Measurements from ENCODE around the gene ABTB1. TPM values are rescaled to one million over a fixed set of nuclear protein-coding genes. Genes with fewer than 3 reads are reported as not detected.

The ABTB1 gene
- polyA plus RNA-seq (2012; rRNA removed), result 30.8 and 31.6 TPM in 2 replicates
- polyA plus RNA-seq (2012; cell fraction: cytosol; rRNA removed), result 7.1 and 12.3 TPM in 2 replicates
- 166 and 204 TPM in 2 replicates for polyA plus RNA-seq (2012; cell fraction: nucleus; rRNA removed)

DNA sequence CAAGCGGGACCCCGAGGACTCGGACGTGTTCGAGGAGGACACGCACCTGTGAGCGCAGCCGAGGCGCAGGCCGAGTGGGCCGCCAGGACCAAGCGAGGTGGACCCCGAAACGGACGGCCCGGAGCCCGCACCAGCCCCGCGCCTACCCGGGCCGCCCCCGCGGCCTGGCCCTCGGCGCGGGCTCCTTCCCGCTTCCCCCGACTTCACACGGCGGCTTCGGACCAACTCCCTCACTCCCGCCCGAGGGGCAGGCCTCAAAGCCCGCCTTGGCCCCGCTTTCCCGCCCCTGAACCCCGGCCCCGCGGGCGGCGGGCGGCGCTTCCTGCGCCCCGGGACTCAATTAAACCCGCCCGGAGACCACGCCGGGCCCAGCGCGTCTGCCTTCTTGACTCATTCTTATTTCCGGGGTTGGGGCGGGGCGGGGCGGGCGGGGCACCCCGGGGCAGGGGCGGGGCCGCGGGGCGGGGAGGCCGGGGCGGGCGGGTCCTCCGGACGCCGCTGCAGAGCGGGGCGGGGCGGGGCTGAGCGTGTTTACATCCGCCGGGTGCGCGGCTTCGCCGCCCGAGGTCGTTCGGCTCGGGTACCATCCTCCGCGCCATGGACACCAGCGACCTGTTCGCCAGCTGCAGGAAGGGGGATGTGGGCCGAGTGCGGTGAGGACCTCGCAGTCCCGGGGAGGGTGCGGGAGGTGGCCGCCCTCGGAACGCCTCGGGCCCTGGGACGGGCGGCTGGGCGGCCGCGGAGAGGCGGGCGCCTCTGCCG, at the start of gene ABTB1:
Gene ABTB1, plus strand, starts transcription at position 524 of the 762 bp plus-strand sequence. Its CDS starts 74 bp downstream, at position 598.
- 0% methylated on average over 4 of the region's 102 CpGs for WGBS (ENCODE audit: low lambda C conversion rate)
- Histone ChIP-seq H3K4me1 (ENCODE audit: control insufficient read depth in 1 of 2, insufficient read depth in 2 of 2, low read depth in 1 of 2, low read length in 1 of 2) (peaks cover 6 to 19% of the 10 kb centered on the region in 2 experiments; a peak in 1 of 4 replicates), H3F3A (replicated peaks; ENCODE audit: insufficient read depth) (no peaks in the 10 kb centered on the region), H4K20me1 (ENCODE audit: insufficient read depth) (no peaks in the 10 kb centered on the region), H3K9me3 (no peaks in the 10 kb centered on the region), H3K36me3 (replicated peaks in 1 of 2; ENCODE audit: control insufficient read depth in 1 of 2, insufficient read depth in 2 of 2, low read length in 1 of 2) (peaks cover 0 to 3% of the 10 kb centered on the region in 2 experiments), H3K79me2 (ENCODE audit: insufficient read depth) (peaks cover 13% of the 10 kb centered on the region), H2AFZ (ENCODE audit: low read depth) (peak within 1 kb of the TSS; percentile 86; the same call in 1 of the 2 replicates), H3K9ac (peak within 1 kb of the TSS; percentile 93), H3K9me2 (no peaks in the 10 kb centered on the region), H3K4me2 (peak within 1 kb of the TSS; percentile 98), H3K4me3 (ENCODE audit: low read depth in 2 of 2, low read length in 1 of 2) (peak within 1 kb of the TSS; percentile 92 to 98), H3K27ac (ENCODE audit: low read depth in 2 of 2, low read length in 1 of 2) (peak within 1 kb of the TSS; percentile 53 to 77; a peak in 3 of 4 replicates), H3K27me3 (ENCODE audit: insufficient read depth) (no peaks in the 10 kb centered on the region)
- POLR2A ChIA-PET, result interaction anchor here (0.6 kb wide), 1 partner anchor 18 kb away, joined by 3 read pairs; no protein-coding TSS in a partner anchor
- CTCF ChIA-PET, result interaction anchor here (0.7 to 2.3 kb wide), 10 partner anchors 10 to 298 kb away, joined by 3 to 16 read pairs (median 4); no protein-coding TSS in a partner anchor
- DNase-seq, result peak; percentile 98
- TF ChIP-seq, protein P1, sequence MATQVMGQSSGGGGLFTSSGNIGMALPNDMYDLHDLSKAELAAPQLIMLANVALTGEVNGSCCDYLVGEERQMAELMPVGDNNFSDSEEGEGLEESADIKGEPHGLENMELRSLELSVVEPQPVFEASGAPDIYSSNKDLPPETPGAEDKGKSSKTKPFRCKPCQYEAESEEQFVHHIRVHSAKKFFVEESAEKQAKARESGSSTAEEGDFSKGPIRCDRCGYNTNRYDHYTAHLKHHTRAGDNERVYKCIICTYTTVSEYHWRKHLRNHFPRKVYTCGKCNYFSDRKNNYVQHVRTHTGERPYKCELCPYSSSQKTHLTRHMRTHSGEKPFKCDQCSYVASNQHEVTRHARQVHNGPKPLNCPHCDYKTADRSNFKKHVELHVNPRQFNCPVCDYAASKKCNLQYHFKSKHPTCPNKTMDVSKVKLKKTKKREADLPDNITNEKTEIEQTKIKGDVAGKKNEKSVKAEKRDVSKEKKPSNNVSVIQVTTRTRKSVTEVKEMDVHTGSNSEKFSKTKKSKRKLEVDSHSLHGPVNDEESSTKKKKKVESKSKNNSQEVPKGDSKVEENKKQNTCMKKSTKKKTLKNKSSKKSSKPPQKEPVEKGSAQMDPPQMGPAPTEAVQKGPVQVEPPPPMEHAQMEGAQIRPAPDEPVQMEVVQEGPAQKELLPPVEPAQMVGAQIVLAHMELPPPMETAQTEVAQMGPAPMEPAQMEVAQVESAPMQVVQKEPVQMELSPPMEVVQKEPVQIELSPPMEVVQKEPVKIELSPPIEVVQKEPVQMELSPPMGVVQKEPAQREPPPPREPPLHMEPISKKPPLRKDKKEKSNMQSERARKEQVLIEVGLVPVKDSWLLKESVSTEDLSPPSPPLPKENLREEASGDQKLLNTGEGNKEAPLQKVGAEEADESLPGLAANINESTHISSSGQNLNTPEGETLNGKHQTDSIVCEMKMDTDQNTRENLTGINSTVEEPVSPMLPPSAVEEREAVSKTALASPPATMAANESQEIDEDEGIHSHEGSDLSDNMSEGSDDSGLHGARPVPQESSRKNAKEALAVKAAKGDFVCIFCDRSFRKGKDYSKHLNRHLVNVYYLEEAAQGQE (IDR thresholded peaks at IDR 0.05; ENCODE audit: low read depth, low read length), result 0 out of 2 replicates have a peak, but pooled peaks have one; percentile 9
- no peak for TF ChIP-seq EZH2phosphoT487 (IDR thresholded peaks at IDR 0.05; ENCODE audit: borderline replicate concordance, low read depth)
- TF ChIP-seq FOSL2 (IDR thresholded peaks at IDR 0.05; ENCODE audit: borderline replicate concordance, low read depth), result no peak
- TF ChIP-seq GATA2 (CRISPR knock-in tag; IDR thresholded peaks at IDR 0.05), result no peak
- no peak for TF ChIP-seq JUND (IDR thresholded peaks at IDR 0.05)
- no peak for TF ChIP-seq NRF1 (IDR thresholded peaks at IDR 0.05; ENCODE audit: low read depth, low read length)
- TF ChIP-seq, protein P2, sequence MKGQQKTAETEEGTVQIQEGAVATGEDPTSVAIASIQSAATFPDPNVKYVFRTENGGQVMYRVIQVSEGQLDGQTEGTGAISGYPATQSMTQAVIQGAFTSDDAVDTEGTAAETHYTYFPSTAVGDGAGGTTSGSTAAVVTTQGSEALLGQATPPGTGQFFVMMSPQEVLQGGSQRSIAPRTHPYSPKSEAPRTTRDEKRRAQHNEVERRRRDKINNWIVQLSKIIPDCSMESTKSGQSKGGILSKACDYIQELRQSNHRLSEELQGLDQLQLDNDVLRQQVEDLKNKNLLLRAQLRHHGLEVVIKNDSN (IDR thresholded peaks at IDR 0.05; ENCODE audit: borderline replicate concordance, low read depth), result no peak
- no peak for TF ChIP-seq TEAD4 (IDR thresholded peaks at IDR 0.05; ENCODE audit: borderline replicate concordance, insufficient read depth)
- TF ChIP-seq MEF2A (IDR thresholded peaks at IDR 0.05; ENCODE audit: borderline replicate concordance, low read depth), result no peak
- TF ChIP-seq, protein P3, sequence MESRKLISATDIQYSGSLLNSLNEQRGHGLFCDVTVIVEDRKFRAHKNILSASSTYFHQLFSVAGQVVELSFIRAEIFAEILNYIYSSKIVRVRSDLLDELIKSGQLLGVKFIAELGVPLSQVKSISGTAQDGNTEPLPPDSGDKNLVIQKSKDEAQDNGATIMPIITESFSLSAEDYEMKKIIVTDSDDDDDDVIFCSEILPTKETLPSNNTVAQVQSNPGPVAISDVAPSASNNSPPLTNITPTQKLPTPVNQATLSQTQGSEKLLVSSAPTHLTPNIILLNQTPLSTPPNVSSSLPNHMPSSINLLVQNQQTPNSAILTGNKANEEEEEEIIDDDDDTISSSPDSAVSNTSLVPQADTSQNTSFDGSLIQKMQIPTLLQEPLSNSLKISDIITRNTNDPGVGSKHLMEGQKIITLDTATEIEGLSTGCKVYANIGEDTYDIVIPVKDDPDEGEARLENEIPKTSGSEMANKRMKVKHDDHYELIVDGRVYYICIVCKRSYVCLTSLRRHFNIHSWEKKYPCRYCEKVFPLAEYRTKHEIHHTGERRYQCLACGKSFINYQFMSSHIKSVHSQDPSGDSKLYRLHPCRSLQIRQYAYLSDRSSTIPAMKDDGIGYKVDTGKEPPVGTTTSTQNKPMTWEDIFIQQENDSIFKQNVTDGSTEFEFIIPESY (IDR thresholded peaks at IDR 0.05; ENCODE audit: borderline replicate concordance, low read depth), result no peak
- TF ChIP-seq TAF1 (IDR thresholded peaks at IDR 0.05; ENCODE audit: borderline replicate concordance, low read depth, low read length), result peak; percentile 56; the same call in 1 of the 2 replicates
- TF ChIP-seq FOXJ3 (CRISPR knock-in tag; IDR thresholded peaks at IDR 0.05), result peak; percentile 65; the same call in 1 of the 2 replicates
- TF ChIP-seq YY1 (IDR thresholded peaks at IDR 0.05; ENCODE audit: low read depth), result no peak
- no peak for TF ChIP-seq IRF3 (IDR thresholded peaks at IDR 0.05; ENCODE audit: low read depth, low read length)
- TF ChIP-seq USF2 (IDR thresholded peaks at IDR 0.05; ENCODE audit: borderline replicate concordance, low read depth, low read length), result no peak
- no peak for TF ChIP-seq RCOR1 (IDR thresholded peaks at IDR 0.05; ENCODE audit: low read length)
- peak; percentile 78 for TF ChIP-seq POLR2AphosphoS5 (IDR thresholded peaks at IDR 0.05; ENCODE audit: low read depth, low read length)
- TF ChIP-seq ELF1 (IDR thresholded peaks at IDR 0.05), result no peak; the same call in 1 of the 2 replicates
- TF ChIP-seq NFIC (IDR thresholded peaks at IDR 0.05; ENCODE audit: borderline replicate concordance), result no peak
- peak; percentile 31; the same call in 1 of the 2 replicates for TF ChIP-seq SIN3A (IDR thresholded peaks at IDR 0.05; ENCODE audit: borderline replicate concordance, low read depth, low read length)
- TF ChIP-seq, protein P4, sequence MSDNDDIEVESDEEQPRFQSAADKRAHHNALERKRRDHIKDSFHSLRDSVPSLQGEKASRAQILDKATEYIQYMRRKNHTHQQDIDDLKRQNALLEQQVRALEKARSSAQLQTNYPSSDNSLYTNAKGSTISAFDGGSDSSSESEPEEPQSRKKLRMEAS (IDR thresholded peaks at IDR 0.05; ENCODE audit: low read depth), result peak; percentile 71
- no peak for TF ChIP-seq TCF12 (IDR thresholded peaks at IDR 0.05)
